Measurements from ENCODE around the gene TSPAN1.
"Not testable (repeated sequence)": the region's sequence is repeated elsewhere in the genome, so short reads cannot be mapped to it uniquely, and the experiment has no call there.

TSPAN1 gene

GRCh38 chr1:46215504-46215903, 40.6 kb downstream of the TSPAN1 start:
- Mint-ChIP-seq H3K9me3 (no peaks in the 10 kb centered on the region), H3K4me1 (no peaks in the 10 kb centered on the region), H3K36me3 (no peaks in the 10 kb centered on the region), H3K4me3 (no peak overlapping the region), H3K27ac (no peak overlapping the region)
- DNase-seq (ENCODE audit: low spot score in 2 of 2) (no peak), ATAC-seq (no peak)

GRCh38 chr1:46218443-46218842, 43.6 kb downstream of the TSPAN1 start:
- Mint-ChIP-seq H3K9me3 (no peaks in the 10 kb centered on the region), H3K4me1 (peaks cover 6% of the 10 kb centered on the region), H3K27ac (no peak overlapping the region), H3K36me3 (no peaks in the 10 kb centered on the region), H3K4me3 (no peak overlapping the region)
- DNase-seq (ENCODE audit: low spot score in 2 of 2): no peak
- no peak for ATAC-seq

- DNase-seq (ENCODE audit: low spot score in 2 of 2) (no peak), ATAC-seq (no peak)
- Mint-ChIP-seq H3K27ac (no peak overlapping the region), H3K4me1 (peaks cover 6% of the 10 kb centered on the region), H3K9me3 (no peaks in the 10 kb centered on the region), H3K36me3 (no peaks in the 10 kb centered on the region), H3K4me3 (no peak overlapping the region)
These were observed 44.9 kb downstream of the TSPAN1 start for GRCh38 chr1:46219551-46220520.

- H3K4me1 Mint-ChIP-seq: peaks cover 6% of the 10 kb centered on the region
- H3K9me3 Mint-ChIP-seq: no peaks in the 10 kb centered on the region
- DNase-seq (ENCODE audit: low spot score in 2 of 2) (no peak), ATAC-seq (no peak)
- peak overlapping the region; percentile 41 for H3K27ac Mint-ChIP-seq
- no peaks in the 10 kb centered on the region for H3K36me3 Mint-ChIP-seq
- H3K4me3 Mint-ChIP-seq: no peak overlapping the region
These were observed 45.9 kb downstream of the TSPAN1 start for GRCh38 chr1:46220808-46221207.

- no peak for DNase-seq (ENCODE audit: low spot score in 2 of 2)
- ATAC-seq: no peak
- H3K9me3 Mint-ChIP-seq: no peaks in the 10 kb centered on the region
- H3K4me3 Mint-ChIP-seq: no peak overlapping the region
- H3K36me3 Mint-ChIP-seq: no peaks in the 10 kb centered on the region
- H3K27ac Mint-ChIP-seq: no peak overlapping the region
- peaks cover 6% of the 10 kb centered on the region for H3K4me1 Mint-ChIP-seq
These were observed 46.9 kb downstream of the TSPAN1 start for GRCh38 chr1:46221749-46222148.

GRCh38 chr1:46223055-46223454, 48.2 kb downstream of the TSPAN1 start:
- not testable (repeated sequence) for H3K4me3 Mint-ChIP-seq; H3K4me1 Mint-ChIP-seq; H3K27ac Mint-ChIP-seq; H3K9me3 Mint-ChIP-seq; H3K36me3 Mint-ChIP-seq; ATAC-seq; DNase-seq (ENCODE audit: low spot score in 2 of 2)

GRCh38 chr1:46223472-46223943, 48.6 kb downstream of the TSPAN1 start:
- H3K4me3 Mint-ChIP-seq: no peak overlapping the region
- no peaks in the 10 kb centered on the region for H3K36me3 Mint-ChIP-seq
- ATAC-seq (peak; percentile 93), DNase-seq (ENCODE audit: low spot score in 2 of 2) (peak; percentile 35 to 77)
- no peak overlapping the region for H3K27ac Mint-ChIP-seq
- no peaks in the 10 kb centered on the region for H3K9me3 Mint-ChIP-seq
- peaks cover 6% of the 10 kb centered on the region for H3K4me1 Mint-ChIP-seq

GRCh38 chr1:46224966-46225365, 50.1 kb downstream of the TSPAN1 start:
- peaks cover 6% of the 10 kb centered on the region for H3K4me1 Mint-ChIP-seq

GRCh38 chr1:46231231-46231630, 56.3 kb downstream of the TSPAN1 start:
- H3K4me3 Mint-ChIP-seq; H3K9me3 Mint-ChIP-seq; DNase-seq (ENCODE audit: low spot score in 2 of 2); H3K36me3 Mint-ChIP-seq; ATAC-seq; H3K27ac Mint-ChIP-seq; H3K4me1 Mint-ChIP-seq: not testable (repeated sequence)

More at GRCh38 chr1:46224966-46225365, 50.1 kb downstream of the TSPAN1 start:
- DNase-seq (ENCODE audit: low spot score in 2 of 2): no peak
- H3K27ac Mint-ChIP-seq: no peak overlapping the region
- no peaks in the 10 kb centered on the region for H3K9me3 Mint-ChIP-seq
- H3K36me3 Mint-ChIP-seq: no peaks in the 10 kb centered on the region
- ATAC-seq: no peak
- no peak overlapping the region for H3K4me3 Mint-ChIP-seq

Measured in stimulated activated effector memory CD8-positive, alpha-beta T cell treated with anti-CD3 and anti-CD28 coated beads, Interleukin-12 subunit alpha, Interleukin-12 subunit beta, amount 100 ng/mL, for 72 hours (primary cell).